Upper lobe of left lung (tissue), 6 donors: Measurements from ENCODE around the gene KRT2. TPM values are rescaled to one million over a fixed set of nuclear protein-coding genes. Genes with fewer than 3 reads are reported as not detected.
"Not testable (repeated sequence)": the region's sequence is repeated elsewhere in the genome, so short reads cannot be mapped to it uniquely, and the experiment has no call there.

Experiments
- ATAC-seq, 2 donors: fragments of 200-7000 bp; cut with Tn5 transposase; one replicate each; pipeline ENCODE4 v1.9.1; 2022; ENCODE audit warnings: mild to moderate bottlenecking in 2 of 2, moderate library complexity in 2 of 2; ENCODE audit not compliant: low FRiP score in 2 of 2
- DNase-seq, 2 donors: peaks; one replicate each; pipeline ENCODE4 v3.0.0-alpha.2; 2019 to 2020
- H3K27ac ChIP-seq, 4 donors: fragments of 200-600 bp; sonication (generic); one replicate each; pipeline ENCODE4 v1.5.1; 2016 to 2019
- H3K27me3 ChIP-seq, 4 donors: fragments of 200-600 bp; sonication (generic); one replicate each; pipeline ENCODE4 v1.5.1; 2017 to 2019
- H3K36me3 ChIP-seq, 4 donors: fragments of 200-600 bp; sonication (generic); one replicate each; pipeline ENCODE4 v1.5.1; 2016 to 2019
- H3K4me1 ChIP-seq, 4 donors: fragments of 200-600 bp; sonication (generic); one replicate each; pipeline ENCODE4 v1.5.1; 2018 to 2019
- H3K4me3 ChIP-seq, 4 donors: fragments of 200-600 bp; sonication (generic); one replicate each; pipeline ENCODE4 v1.5.1; 2017 to 2019; ENCODE audit warnings: mild to moderate bottlenecking in 2 of 4, moderate library complexity in 1 of 4
- H3K9me3 ChIP-seq, 4 donors: fragments of 200-600 bp; sonication (generic); one replicate each; pipeline ENCODE4 v1.5.1; 2018 to 2019
- EP300 ChIP-seq, 4 donors: sonication (generic); formaldehyde crosslinking; IDR thresholded peaks; one replicate each; pipeline ENCODE4 v1.5.1; 2017; ENCODE audit warnings: antibody characterized with exemption in 4 of 4, control low read depth in 2 of 4
- POLR2A ChIP-seq, 4 donors: fragments of 450-650 bp; IDR thresholded peaks; one replicate each; pipeline ENCODE4 v1.5.1; 2016 to 2017; ENCODE audit warnings: antibody characterized with exemption in 4 of 4, mild to moderate bottlenecking in 2 of 4
- POLR2AphosphoS5 ChIP-seq, 2 donors: sonication (generic); formaldehyde crosslinking; IDR thresholded peaks; one replicate each; pipeline ENCODE4 v1.5.1; 2017; ENCODE audit warnings: antibody characterized with exemption in 2 of 2
- WGBS, 2 donors: methylation state at CpG; one replicate each; pipeline ENCODE4 v1.1.5; 2017 to 2018; 5-methylcytosine and 5-hydroxymethylcytosine counted together
- total RNA-seq, 6 donors: library from RNA; depleted of rRNA in 4 of 6; stranded (reverse); fragments of >200 nt in 4 of 6; gene quantifications; one replicate each; pipeline versions ENCODE4 v1.1.0 to v1.2.1, GENCODE V29; 2016 to 2021
- TF ChIP-seq, protein P1 (sequence below), 6 experiments: fragments of 450-650 bp in 4 of 6; fragments of 200-600 bp in 2 of 6; sonication (generic) in 2 of 6; IDR thresholded peaks; one replicate each; pipeline ENCODE4 v1.5.1; 2016 to 2019; ENCODE audit warnings: antibody characterized with exemption in 6 of 6
- donor health status: DM: no; HTN: no; CAD: no; lungs with moderate emphysema.
- donor health status: DM: no; HTN: yes; CAD: no; lungs with severe emphysema.

Gene KRT2
- total RNA-seq, 6 donors from 2014 or later, result not detected

DNA sequence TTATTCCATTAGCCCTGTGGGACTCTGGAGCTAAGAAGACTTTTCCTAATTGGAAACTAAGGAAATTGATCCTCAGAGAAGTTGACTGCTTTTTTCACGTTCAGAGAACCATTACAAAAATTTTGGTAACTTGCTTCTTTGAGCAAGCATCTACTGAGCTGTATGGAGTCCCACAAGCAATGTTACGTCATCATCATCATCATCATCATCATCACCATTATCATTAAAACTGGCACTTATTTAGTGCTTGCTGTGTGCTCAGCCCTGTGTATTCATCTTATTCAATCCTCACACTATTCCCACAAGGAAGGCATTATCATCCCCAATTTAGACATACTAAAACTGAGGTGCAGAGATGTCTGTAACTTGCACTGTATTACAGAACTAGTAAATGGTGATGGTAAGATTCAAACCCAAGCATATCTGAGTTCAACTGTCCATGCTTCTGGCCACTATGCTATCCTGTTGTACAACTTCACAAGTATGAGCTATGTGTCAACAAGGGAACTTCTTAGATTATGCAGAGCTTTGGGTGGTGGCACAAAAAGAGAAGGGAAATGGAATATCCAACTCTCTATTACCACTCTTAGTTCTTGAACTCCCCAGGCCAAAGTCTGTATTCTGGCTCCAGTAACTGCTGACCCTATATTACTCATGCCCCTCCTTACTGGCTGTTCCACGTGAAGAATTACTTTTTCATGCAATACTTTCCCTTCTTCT, 21.9 kb upstream of the KRT2 start:
- Histone ChIP-seq H3K4me1 (no peaks in the 10 kb centered on the region), H3K4me3 (no peak overlapping the region), H3K9me3 (no peaks in the 10 kb centered on the region), H3K27me3 (no peaks in the 10 kb centered on the region), H3K27ac (no peak overlapping the region), H3K36me3 (no peaks in the 10 kb centered on the region)
- 71 to 74% methylated on average over 3 of the region's 3 CpGs for WGBS, 2 donors
- ATAC-seq (no peak), DNase-seq (no peak)
- TF ChIP-seq EP300 (IDR thresholded peaks at IDR 0.05) (no peak), POLR2A (IDR thresholded peaks at IDR 0.05) (no peak), POLR2AphosphoS5 (IDR thresholded peaks at IDR 0.05) (no peak)
- TF ChIP-seq, protein P1, sequence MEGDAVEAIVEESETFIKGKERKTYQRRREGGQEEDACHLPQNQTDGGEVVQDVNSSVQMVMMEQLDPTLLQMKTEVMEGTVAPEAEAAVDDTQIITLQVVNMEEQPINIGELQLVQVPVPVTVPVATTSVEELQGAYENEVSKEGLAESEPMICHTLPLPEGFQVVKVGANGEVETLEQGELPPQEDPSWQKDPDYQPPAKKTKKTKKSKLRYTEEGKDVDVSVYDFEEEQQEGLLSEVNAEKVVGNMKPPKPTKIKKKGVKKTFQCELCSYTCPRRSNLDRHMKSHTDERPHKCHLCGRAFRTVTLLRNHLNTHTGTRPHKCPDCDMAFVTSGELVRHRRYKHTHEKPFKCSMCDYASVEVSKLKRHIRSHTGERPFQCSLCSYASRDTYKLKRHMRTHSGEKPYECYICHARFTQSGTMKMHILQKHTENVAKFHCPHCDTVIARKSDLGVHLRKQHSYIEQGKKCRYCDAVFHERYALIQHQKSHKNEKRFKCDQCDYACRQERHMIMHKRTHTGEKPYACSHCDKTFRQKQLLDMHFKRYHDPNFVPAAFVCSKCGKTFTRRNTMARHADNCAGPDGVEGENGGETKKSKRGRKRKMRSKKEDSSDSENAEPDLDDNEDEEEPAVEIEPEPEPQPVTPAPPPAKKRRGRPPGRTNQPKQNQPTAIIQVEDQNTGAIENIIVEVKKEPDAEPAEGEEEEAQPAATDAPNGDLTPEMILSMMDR (IDR thresholded peaks at IDR 0.05), result no peak

- DNase-seq (no peak), ATAC-seq (no peak)
- H3K27ac ChIP-seq, result no peak overlapping the region
- TF ChIP-seq EP300 (IDR thresholded peaks at IDR 0.05) (no peak), POLR2A (IDR thresholded peaks at IDR 0.05) (no peak), POLR2AphosphoS5 (IDR thresholded peaks at IDR 0.05) (no peak)
- TF ChIP-seq, protein P1 (IDR thresholded peaks at IDR 0.05), result no peak
- no peaks in the 10 kb centered on the region for H3K27me3 ChIP-seq
- 61 to 68% methylated on average over 5 of the region's 5 CpGs for WGBS, 2 donors
- no peaks in the 10 kb centered on the region for H3K4me1 ChIP-seq
- H3K4me3 ChIP-seq, result no peak overlapping the region
- no peaks in the 10 kb centered on the region for H3K36me3 ChIP-seq
- no peaks in the 10 kb centered on the region for H3K9me3 ChIP-seq
Observed at GRCh38 chr12:52673217-52673616, 21.2 kb upstream of the KRT2 start.

DNA sequence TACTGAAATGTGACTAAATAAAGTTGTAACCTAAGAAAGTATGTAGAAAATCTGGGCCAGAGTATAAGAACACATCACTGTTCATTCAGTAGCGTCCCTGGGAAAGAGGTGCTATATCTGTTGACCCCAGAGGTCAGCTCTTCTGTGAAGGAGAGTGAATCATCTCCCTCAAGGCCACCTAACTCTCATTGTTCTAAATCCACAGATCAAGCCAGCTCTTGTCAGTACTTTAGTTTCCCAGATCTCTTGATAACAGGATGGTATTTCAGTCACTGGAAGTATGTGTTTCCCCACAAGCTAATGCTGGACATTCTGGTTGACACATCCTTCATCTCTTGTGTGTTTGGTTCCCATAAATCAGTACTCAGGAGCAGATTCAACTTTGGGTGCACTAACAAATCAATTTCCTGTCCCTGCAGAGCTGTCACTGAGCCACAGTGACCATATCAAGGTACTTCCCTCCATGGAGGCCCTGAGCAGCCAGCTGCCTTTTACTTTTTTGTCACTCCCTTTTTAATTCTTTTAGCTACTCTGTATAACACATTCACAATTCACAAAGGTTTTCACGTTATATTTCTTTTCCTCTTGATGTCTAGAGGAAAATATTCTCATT, 20.4 kb upstream of the KRT2 start:
- no peak overlapping the region for H3K27ac ChIP-seq
- no peaks in the 10 kb centered on the region for H3K27me3 ChIP-seq
- ATAC-seq (no peak), DNase-seq (no peak)
- H3K36me3 ChIP-seq, result no peaks in the 10 kb centered on the region
- TF ChIP-seq POLR2AphosphoS5 (IDR thresholded peaks at IDR 0.05), result no peak
- TF ChIP-seq, protein P1 (IDR thresholded peaks at IDR 0.05), result no peak
- no peak for TF ChIP-seq EP300 (IDR thresholded peaks at IDR 0.05)
- TF ChIP-seq POLR2A (IDR thresholded peaks at IDR 0.05), result no peak
- H3K4me3 ChIP-seq, result no peak overlapping the region
- 59 to 69% methylated on average over 2 of the region's 2 CpGs for WGBS, 2 donors
- no peaks in the 10 kb centered on the region for H3K9me3 ChIP-seq
- H3K4me1 ChIP-seq, result no peaks in the 10 kb centered on the region

DNA sequence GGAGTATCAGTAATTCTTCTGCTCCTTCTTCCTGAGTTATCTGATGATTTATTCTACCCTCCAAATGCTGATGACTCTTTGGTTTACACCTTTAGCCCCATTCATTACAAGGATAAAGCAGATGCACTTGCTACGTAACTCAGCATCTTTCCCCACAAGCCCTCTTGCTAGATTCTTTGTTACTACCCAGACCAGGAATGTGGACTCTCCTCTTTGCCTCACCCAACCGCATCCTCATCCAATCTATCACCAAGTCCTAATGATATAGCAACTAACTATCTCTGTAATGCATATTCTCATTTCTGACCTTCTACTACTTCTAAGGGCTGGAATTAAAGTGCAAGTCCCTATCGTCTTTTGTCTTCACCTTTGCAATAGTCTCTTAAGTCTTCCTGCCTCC, 18.9 kb upstream of the KRT2 start:
- WGBS, 2 donors, result 92 to 93% methylated on average over 3 of the region's 3 CpGs
- H3K27me3 ChIP-seq, result no peaks in the 10 kb centered on the region
- no peaks in the 10 kb centered on the region for H3K4me1 ChIP-seq
- H3K9me3 ChIP-seq, result no peaks in the 10 kb centered on the region
- H3K36me3 ChIP-seq, result no peaks in the 10 kb centered on the region
- H3K27ac ChIP-seq, result no peak overlapping the region
- ATAC-seq, result no peak
- TF ChIP-seq POLR2A (IDR thresholded peaks at IDR 0.05) (no peak), POLR2AphosphoS5 (IDR thresholded peaks at IDR 0.05) (no peak), EP300 (IDR thresholded peaks at IDR 0.05) (no peak)
- TF ChIP-seq, protein P1 (IDR thresholded peaks at IDR 0.05), result no peak
- H3K4me3 ChIP-seq, result no peak overlapping the region
- DNase-seq, result no peak

GRCh38 chr12:52670506-52670905, 18.5 kb upstream of the KRT2 start:
- no peak overlapping the region for H3K4me3 ChIP-seq
- TF ChIP-seq POLR2A (IDR thresholded peaks at IDR 0.05) (no peak), EP300 (IDR thresholded peaks at IDR 0.05) (no peak), POLR2AphosphoS5 (IDR thresholded peaks at IDR 0.05) (no peak)
- TF ChIP-seq, protein P1 (IDR thresholded peaks at IDR 0.05), result no peak
- ATAC-seq (no peak), DNase-seq (no peak)
- no peaks in the 10 kb centered on the region for H3K9me3 ChIP-seq
- 87% methylated on average over 4 of the region's 4 CpGs for WGBS, 2 donors
- H3K27ac ChIP-seq, result no peak overlapping the region
- no peaks in the 10 kb centered on the region for H3K4me1 ChIP-seq
- H3K36me3 ChIP-seq, result no peaks in the 10 kb centered on the region
- no peaks in the 10 kb centered on the region for H3K27me3 ChIP-seq

DNA sequence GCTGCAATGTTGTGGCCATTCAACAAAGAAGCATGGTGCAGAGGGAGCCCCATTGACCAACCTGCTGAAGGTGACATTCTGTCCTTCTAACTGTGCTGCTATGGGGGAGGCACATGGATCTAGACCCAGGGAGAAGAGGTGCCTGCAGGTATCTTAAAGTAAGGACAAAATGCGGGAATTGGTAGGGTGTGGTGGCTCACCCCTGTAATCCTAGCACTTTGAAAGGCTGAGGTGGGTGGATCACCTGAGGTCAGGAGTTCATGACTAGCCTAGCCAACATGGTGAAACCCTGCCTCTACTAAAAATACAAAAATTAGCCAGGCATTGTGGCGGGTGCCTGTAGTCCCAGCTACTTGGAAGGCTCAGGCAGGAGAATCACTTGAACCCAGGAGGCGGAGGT, 17.9 kb upstream of the KRT2 start:
- not testable (repeated sequence) for DNase-seq, H3K9me3 ChIP-seq, H3K27me3 ChIP-seq, ATAC-seq, H3K4me3 ChIP-seq, H3K36me3 ChIP-seq, H3K27ac ChIP-seq, H3K4me1 ChIP-seq
- 86 to 91% methylated on average over 3 of the region's 3 CpGs for WGBS, 2 donors
